B cell (primary cell): Measurements from ENCODE around the gene SLC37A1.
"Not testable (repeated sequence)": the region's sequence is repeated elsewhere in the genome, so short reads cannot be mapped to it uniquely, and the experiment has no call there.

Experiments
- EZH2 ChIP-seq: IDR thresholded peaks from 2 replicates; pipeline ENCODE4 v1.6.1; 2012; ENCODE audit warnings: borderline replicate concordance, low read depth, mild to moderate bottlenecking, moderate library complexity, low read length; ENCODE audit not compliant: insufficient read depth, poor library complexity, severe bottlenecking
- TF ChIP-seq, protein P1 (sequence below): fragments of 200-600 bp; IDR thresholded peaks from one replicate; pipeline ENCODE4 v1.8.0; 2022; ENCODE audit warnings: antibody characterized with exemption, mild to moderate bottlenecking

GRCh38 chr21:42469726-42470125 lies 43.9 kb upstream of the SLC37A1 start:
- TF ChIP-seq, protein P1, sequence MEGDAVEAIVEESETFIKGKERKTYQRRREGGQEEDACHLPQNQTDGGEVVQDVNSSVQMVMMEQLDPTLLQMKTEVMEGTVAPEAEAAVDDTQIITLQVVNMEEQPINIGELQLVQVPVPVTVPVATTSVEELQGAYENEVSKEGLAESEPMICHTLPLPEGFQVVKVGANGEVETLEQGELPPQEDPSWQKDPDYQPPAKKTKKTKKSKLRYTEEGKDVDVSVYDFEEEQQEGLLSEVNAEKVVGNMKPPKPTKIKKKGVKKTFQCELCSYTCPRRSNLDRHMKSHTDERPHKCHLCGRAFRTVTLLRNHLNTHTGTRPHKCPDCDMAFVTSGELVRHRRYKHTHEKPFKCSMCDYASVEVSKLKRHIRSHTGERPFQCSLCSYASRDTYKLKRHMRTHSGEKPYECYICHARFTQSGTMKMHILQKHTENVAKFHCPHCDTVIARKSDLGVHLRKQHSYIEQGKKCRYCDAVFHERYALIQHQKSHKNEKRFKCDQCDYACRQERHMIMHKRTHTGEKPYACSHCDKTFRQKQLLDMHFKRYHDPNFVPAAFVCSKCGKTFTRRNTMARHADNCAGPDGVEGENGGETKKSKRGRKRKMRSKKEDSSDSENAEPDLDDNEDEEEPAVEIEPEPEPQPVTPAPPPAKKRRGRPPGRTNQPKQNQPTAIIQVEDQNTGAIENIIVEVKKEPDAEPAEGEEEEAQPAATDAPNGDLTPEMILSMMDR = not testable (repeated sequence)
- TF ChIP-seq EZH2 = not testable (repeated sequence)
